Adrenal gland (tissue), 5 donors: ENCODE data around the gene CHRNA3.

Experiments
- POLR2A ChIP-seq, 2 donors: fragments of 450-650 bp; IDR thresholded peaks; one replicate each; pipeline ENCODE4 v1.6.1; 2017; ENCODE audit warnings: antibody characterized with exemption in 2 of 2, mild to moderate bottlenecking in 2 of 2, moderate library complexity in 1 of 2
- TF ChIP-seq, protein P1 (sequence below), 6 experiments: fragments of 450-650 bp in 4 of 6; fragments of 200-600 bp in 2 of 6; sonication (generic) in 1 of 6; IDR thresholded peaks; 1 replicate in 5 of 6; 2 replicates in 1 of 6; pipeline versions ENCODE4 v1.5.1 to v1.8.0; 2016 to 2021; ENCODE audit warnings: antibody characterized with exemption in 6 of 6, mild to moderate bottlenecking in 2 of 6, moderate library complexity in 1 of 6
- donor health status: DM: no; HTN: no; CAD: no.

DNA sequence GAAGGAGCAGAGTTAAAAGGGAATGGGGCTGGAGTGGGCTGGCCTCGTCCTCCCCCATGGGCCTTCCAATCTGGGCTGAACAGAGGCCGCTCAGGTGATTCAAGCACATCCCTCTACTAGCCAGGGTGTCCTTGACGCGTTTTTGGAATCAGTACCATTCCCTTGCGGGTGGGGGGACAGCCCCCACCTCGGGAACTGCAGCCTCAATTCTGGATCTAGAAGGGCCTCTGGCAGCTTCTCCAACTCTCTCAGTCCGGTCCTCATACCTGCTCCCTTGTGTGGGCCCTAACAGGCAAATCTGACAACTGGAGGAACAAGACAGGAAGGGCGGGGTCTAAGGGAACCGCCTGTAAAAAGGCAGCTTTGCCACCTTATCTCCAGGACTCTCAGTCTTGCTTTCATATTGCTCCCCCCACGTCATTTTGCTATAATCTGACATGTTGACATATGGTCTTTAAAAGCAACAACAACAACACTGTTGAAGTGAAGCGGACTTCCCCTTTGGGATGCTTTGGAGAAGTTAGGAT, 21.0 kb upstream of the CHRNA3 start:
- TF ChIP-seq, protein P1, sequence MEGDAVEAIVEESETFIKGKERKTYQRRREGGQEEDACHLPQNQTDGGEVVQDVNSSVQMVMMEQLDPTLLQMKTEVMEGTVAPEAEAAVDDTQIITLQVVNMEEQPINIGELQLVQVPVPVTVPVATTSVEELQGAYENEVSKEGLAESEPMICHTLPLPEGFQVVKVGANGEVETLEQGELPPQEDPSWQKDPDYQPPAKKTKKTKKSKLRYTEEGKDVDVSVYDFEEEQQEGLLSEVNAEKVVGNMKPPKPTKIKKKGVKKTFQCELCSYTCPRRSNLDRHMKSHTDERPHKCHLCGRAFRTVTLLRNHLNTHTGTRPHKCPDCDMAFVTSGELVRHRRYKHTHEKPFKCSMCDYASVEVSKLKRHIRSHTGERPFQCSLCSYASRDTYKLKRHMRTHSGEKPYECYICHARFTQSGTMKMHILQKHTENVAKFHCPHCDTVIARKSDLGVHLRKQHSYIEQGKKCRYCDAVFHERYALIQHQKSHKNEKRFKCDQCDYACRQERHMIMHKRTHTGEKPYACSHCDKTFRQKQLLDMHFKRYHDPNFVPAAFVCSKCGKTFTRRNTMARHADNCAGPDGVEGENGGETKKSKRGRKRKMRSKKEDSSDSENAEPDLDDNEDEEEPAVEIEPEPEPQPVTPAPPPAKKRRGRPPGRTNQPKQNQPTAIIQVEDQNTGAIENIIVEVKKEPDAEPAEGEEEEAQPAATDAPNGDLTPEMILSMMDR (IDR thresholded peaks at IDR 0.05) = no peak
- no peak for TF ChIP-seq POLR2A (IDR thresholded peaks at IDR 0.05)
